H1 (cell line): Measurements from ENCODE around the gene BMF. TPM values are rescaled to one million over a fixed set of nuclear protein-coding genes. Genes with fewer than 3 reads are reported as not detected.

ENCODE experiments used
- CTCF ChIA-PET: fragments of 300-600 bp; sonication (Branson Sonifier 250); formaldehyde crosslinking; loops from one replicate; lab custom pipeline; 2021; ENCODE audit not compliant: partially characterized antibody; lab: Charles Lee
- POLR2A ChIA-PET: fragments of 300-600 bp; sonication (Branson Sonifier 250); formaldehyde crosslinking; loops from one replicate; lab custom pipeline; 2021; ENCODE audit warnings: inconsistent platforms; ENCODE audit not compliant: partially characterized antibody; lab: Charles Lee
- DNase-seq, 2 experiments: peaks; one replicate each; pipeline versions ENCODE4 v3.0.0 to v3.0.0-alpha.2; 2010 to 2022; ENCODE audit warnings: low spot score in 2 of 2, low read depth in 1 of 2, mixed read lengths in 1 of 2
- FAIRE-seq: peaks from 2 replicates; lab custom pipeline; 2011; peaks lifted over from hg19 to GRCh38; lab: Jason Lieb, UNC
- H2AFZ ChIP-seq: 2 replicates; pipeline ENCODE4 v1.8.1; 2012; ENCODE audit warnings: low read length, inconsistent platforms
- H2AK5ac ChIP-seq: 2 replicates; pipeline ENCODE4 v1.6.1; 2013; ENCODE audit warnings: low read depth, low read length
- H2BK120ac ChIP-seq: replicated peaks from 2 replicates; pipeline ENCODE3; 2013; ENCODE audit warnings: low read depth, low read length, inconsistent platforms
- H2BK12ac ChIP-seq: 2 replicates; pipeline ENCODE4 v1.6.1; 2013; ENCODE audit warnings: low read depth, low read length
- H2BK15ac ChIP-seq: 2 replicates; pipeline ENCODE4 v1.6.1; 2013; ENCODE audit warnings: low read length
- H2BK20ac ChIP-seq: 2 replicates; pipeline ENCODE4 v1.6.1; 2013; ENCODE audit warnings: low read length
- H2BK5ac ChIP-seq: 2 replicates; pipeline ENCODE4 v1.6.1; 2013; ENCODE audit warnings: low read depth, low read length
- H3K14ac ChIP-seq: 2 replicates; pipeline ENCODE4 v1.6.1; 2013; ENCODE audit warnings: inconsistent platforms; ENCODE audit not compliant: insufficient read length
- H3K18ac ChIP-seq: 2 replicates; pipeline ENCODE4 v1.6.1; 2013; ENCODE audit warnings: low read length; ENCODE audit errors: extremely low read depth
- H3K23ac ChIP-seq: 2 replicates; pipeline ENCODE4 v1.6.1; 2013; ENCODE audit warnings: inconsistent platforms; ENCODE audit not compliant: insufficient read length
- H3K23me2 ChIP-seq: 2 replicates; pipeline ENCODE4 v1.6.1; 2013; ENCODE audit warnings: low read depth, low read length
- H3K27ac ChIP-seq: 2 replicates; pipeline ENCODE4 v1.6.1; 2011; ENCODE audit warnings: low read depth, low read length, inconsistent platforms
- H3K27me3 ChIP-seq, 4 experiments: replicated peaks in 1 of 4; 1 replicate in 1 of 4; 2 replicates in 3 of 4; pipeline versions ENCODE4 v1.6.1 to v1.8.1; 2011 to 2013; ENCODE audit warnings: low read length in 3 of 4, mild to moderate bottlenecking in 3 of 4, inconsistent platforms in 2 of 4, mixed read lengths in 2 of 4, moderate library complexity in 1 of 4; ENCODE audit not compliant: control insufficient read depth in 3 of 4, insufficient read depth in 3 of 4; ENCODE audit errors: extremely low read depth in 1 of 4
- H3K36me3 ChIP-seq, 4 experiments: 2 replicates each; pipeline versions ENCODE4 v1.6.1 to v1.8.1; 2011 to 2013; ENCODE audit warnings: mild to moderate bottlenecking in 4 of 4, low read length in 3 of 4, moderate library complexity in 2 of 4, control low read depth in 1 of 4, inconsistent platforms in 1 of 4; ENCODE audit not compliant: insufficient read depth in 4 of 4, control insufficient read depth in 2 of 4
- H3K4ac ChIP-seq: replicated peaks from 2 replicates; pipeline ENCODE3; 2013; ENCODE audit warnings: low read length, low read depth, mixed read lengths, inconsistent platforms; ENCODE audit not compliant: insufficient read length
- H3K4me1 ChIP-seq, 4 experiments: replicated peaks in 1 of 4; 1 replicate in 1 of 4; 2 replicates in 3 of 4; pipeline versions ENCODE4 v1.6.1 to v1.8.1; 2011 to 2013; ENCODE audit warnings: low read length in 3 of 4, inconsistent platforms in 2 of 4, mixed read lengths in 1 of 4; ENCODE audit not compliant: insufficient read depth in 4 of 4, control insufficient read depth in 3 of 4
- H3K4me2 ChIP-seq, 2 experiments: 2 replicates each; pipeline versions ENCODE4 v1.6.1 to v1.8.1; 2011 to 2013; ENCODE audit warnings: low read depth in 2 of 2, low read length in 2 of 2, control low read depth in 1 of 2, inconsistent platforms in 1 of 2, mild to moderate bottlenecking in 1 of 2; ENCODE audit not compliant: insufficient read depth in 1 of 2
- H3K4me3 ChIP-seq, 4 experiments: fragments of 200-600, 300-600 bp in 1 of 4; sonication (generic), shearing (Covaris generic), sonication (Bioruptor Twin) in 1 of 4; 2 replicates each; pipeline versions ENCODE4 v1.5.1 to v1.8.1; 2011 to 2016; ENCODE audit warnings: low read length in 4 of 4, low read depth in 3 of 4, control low read depth in 2 of 4, inconsistent platforms in 2 of 4, mild to moderate bottlenecking in 2 of 4, mixed read lengths in 1 of 4, moderate library complexity in 1 of 4; ENCODE audit not compliant: insufficient read depth in 2 of 4; ENCODE audit errors: extremely low read depth in 1 of 4
- H3K56ac ChIP-seq: replicated peaks from 2 replicates; pipeline ENCODE3; 2013; ENCODE audit warnings: low read depth, mild to moderate bottlenecking, mixed read lengths, low read length, inconsistent platforms; ENCODE audit not compliant: insufficient read length
- H3K79me1 ChIP-seq: 2 replicates; pipeline ENCODE4 v1.6.1; 2013; ENCODE audit warnings: low read depth, low read length, control low read depth
- H3K79me2 ChIP-seq, 2 experiments: 2 replicates each; pipeline versions ENCODE4 v1.6.1 to v1.8.1; 2012 to 2013; ENCODE audit warnings: low read length in 2 of 2, mild to moderate bottlenecking in 2 of 2, inconsistent platforms in 1 of 2; ENCODE audit not compliant: insufficient read depth in 2 of 2, control insufficient read depth in 1 of 2
- H3K9ac ChIP-seq, 4 experiments: replicated peaks in 1 of 4; 1 replicate in 1 of 4; 2 replicates in 3 of 4; pipeline versions ENCODE4 v1.6.1 to v1.8.1; 2011 to 2013; ENCODE audit warnings: low read depth in 3 of 4, low read length in 3 of 4, control low read depth in 2 of 4, mild to moderate bottlenecking in 2 of 4, moderate library complexity in 2 of 4, inconsistent platforms in 1 of 4; ENCODE audit errors: extremely low read depth in 1 of 4
- H3K9me3 ChIP-seq, 2 experiments: 2 replicates each; pipeline versions ENCODE4 v1.6.1 to v1.8.1; 2012 to 2013; ENCODE audit warnings: mild to moderate bottlenecking in 2 of 2, moderate library complexity in 2 of 2, control low read depth in 1 of 2, inconsistent platforms in 1 of 2, low read depth in 1 of 2, low read length in 1 of 2, mixed read lengths in 1 of 2; ENCODE audit not compliant: insufficient read depth in 2 of 2
- H4K20me1 ChIP-seq, 2 experiments: replicated peaks in 1 of 2; 2 replicates each; pipeline versions ENCODE3 to v1.8.1; 2011 to 2013; ENCODE audit warnings: inconsistent platforms in 2 of 2, low read length in 2 of 2, mild to moderate bottlenecking in 1 of 2; ENCODE audit not compliant: insufficient read depth in 2 of 2, control insufficient read depth in 1 of 2
- H4K5ac ChIP-seq: 2 replicates; pipeline ENCODE4 v1.6.1; 2013; ENCODE audit warnings: low read length, low read depth, mixed read lengths, inconsistent platforms; ENCODE audit not compliant: insufficient read length
- H4K8ac ChIP-seq: 2 replicates; pipeline ENCODE4 v1.8.0; 2013; ENCODE audit warnings: mild to moderate bottlenecking, moderate library complexity, low read length, inconsistent platforms; ENCODE audit not compliant: insufficient read depth; ENCODE audit errors: extremely low read depth
- H4K91ac ChIP-seq: replicated peaks from 2 replicates; pipeline ENCODE3; 2013; ENCODE audit warnings: low read length, mixed read lengths, inconsistent platforms; ENCODE audit not compliant: insufficient read length
- BACH1 ChIP-seq: IDR thresholded peaks from 2 replicates; pipeline ENCODE4 v1.6.1; 2012; ENCODE audit warnings: low read length, improper control_type of control experiment
- JUN ChIP-seq: IDR thresholded peaks from 2 replicates; pipeline ENCODE4 v1.6.1; 2011; ENCODE audit warnings: low read depth, mild to moderate bottlenecking, improper control_type of control experiment, low read length
- JUND ChIP-seq: IDR thresholded peaks from 2 replicates; pipeline ENCODE4 v1.6.1; 2011; ENCODE audit warnings: mild to moderate bottlenecking, improper control_type of control experiment, low read length
- KDM1A ChIP-seq: fragments of 200-600, 300-600 bp; sonication (generic); IDR thresholded peaks from 2 replicates; pipeline ENCODE4 v1.7.1; 2016; ENCODE audit warnings: mild to moderate bottlenecking, low read length, borderline replicate concordance
- MAX ChIP-seq: IDR thresholded peaks from 2 replicates; pipeline ENCODE4 v1.6.1; 2012; ENCODE audit warnings: inconsistent platforms
- POLR2AphosphoS5 ChIP-seq: IDR thresholded peaks from 2 replicates; pipeline ENCODE4 v1.6.1; 2011; ENCODE audit warnings: low read depth, low read length
- RBBP5 ChIP-seq: IDR thresholded peaks from 2 replicates; pipeline ENCODE4 v1.7.1; 2012; ENCODE audit warnings: low read depth, mild to moderate bottlenecking, inconsistent platforms, low read length, moderate library complexity, borderline replicate concordance
- SAP30 ChIP-seq: fragments of 300-600 bp; sonication (generic); IDR thresholded peaks from 2 replicates; pipeline ENCODE4 v1.7.1; 2012; ENCODE audit warnings: low read length, moderate library complexity, mild to moderate bottlenecking, inconsistent platforms; ENCODE audit not compliant: insufficient read depth, insufficient replicate concordance
- SIN3A ChIP-seq, 2 experiments: IDR thresholded peaks in 1 of 2; conservative IDR thresholded peaks in 1 of 2; 2 replicates each; pipeline ENCODE4 v1.6.1; 2011 to 2012; ENCODE audit warnings: low read length in 2 of 2, improper control_type of control experiment in 1 of 2, low read depth in 1 of 2, mild to moderate bottlenecking in 1 of 2
- TBP ChIP-seq: IDR thresholded peaks from 2 replicates; pipeline ENCODE4 v1.6.1; 2011; ENCODE audit warnings: low read depth, low read length, improper control_type of control experiment
- YY1 ChIP-seq: IDR thresholded peaks from 2 replicates; pipeline ENCODE4 v1.6.1; 2011; ENCODE audit warnings: low read depth, mild to moderate bottlenecking, low read length
- WGBS, 2 experiments: shearing (Covaris generic) in 1 of 2; methylation state at CpG; one replicate each; pipeline versions ENCODE4 v1.1.6 to v1.1.7; 2013 to 2015; ENCODE audit warnings: low lambda C conversion rate in 2 of 2, mixed read lengths in 2 of 2, inconsistent platforms in 1 of 2, low coverage in 1 of 2, missing lambda C conversion rate in 1 of 2; ENCODE audit not compliant: insufficient replicate concordance in 2 of 2, insufficient coverage in 1 of 2, insufficient read length in 1 of 2; ENCODE audit errors: extremely low coverage in 1 of 2, missing lambda C conversion rate in 1 of 2; 5-methylcytosine and 5-hydroxymethylcytosine counted together
- polyA plus RNA-seq, 7 experiments: library from polyadenylated mRNA; depleted of rRNA in 3 of 7; stranded (reverse) in 5 of 7; unstranded in 2 of 7; fragments of >200 nt in 5 of 7; fragments of 200-250 nt in 2 of 7; gene quantifications; 1 replicate in 5 of 7; 2 replicates in 1 of 7; 4 replicates in 1 of 7; pipeline versions ENCODE4 v1.2.1 to v1.2.3, GENCODE V29; 2011 to 2013; ENCODE audit warnings: missing spikeins in 2 of 7, mixed read lengths in 2 of 7
- total RNA-seq: library from RNA; stranded (reverse); fragmentation: NEBNext Ultra II Directional; extraction: Animal tissue kit (Norgen Biotek cat#: 25700); gene quantifications from 2 replicates; pipeline ENCODE4 v1.2.1, GENCODE V29; 2021

The BMF gene
- total and polyA plus RNA-seq, 2 of the 8 experiments (the other 6 are each of a cell fraction or from before 2014, with no cell fraction given): 21.2 to 24.2 TPM

GRCh38 chr15:40155270-40155910 lies 46.7 kb upstream of the BMF start:
- H3K4me2 ChIP-seq: peak overlapping the region; percentile 51 to 77
- H3K79me2 ChIP-seq: no peaks in the 10 kb centered on the region
- H3K4ac ChIP-seq: peak overlapping the region; percentile 30
- no peaks in the 10 kb centered on the region for H3K23me2 ChIP-seq
- CTCF ChIA-PET: interaction anchor here (0.6 to 16.9 kb wide), 9 partner anchors 32 to 272 kb away, joined by 3 to 249 read pairs (median 6); partner anchors contain the start of gene BMF
- H2AFZ ChIP-seq: no peak overlapping the region
- H3K27me3 ChIP-seq: no peaks in the 10 kb centered on the region
- no peak overlapping the region for H2BK15ac ChIP-seq
- H4K8ac ChIP-seq: no peak overlapping the region
- H3K9me3 ChIP-seq: no peaks in the 10 kb centered on the region
- peak overlapping the region; percentile 78; the same call in 1 of the 2 replicates for H2BK5ac ChIP-seq
- H3K18ac ChIP-seq: peak overlapping the region; percentile 51; the same call in 1 of the 2 replicates
- peak; percentile 73 to 79 for DNase-seq
- no peak overlapping the region for H3K56ac ChIP-seq
- 21% methylated on average over 3 of the region's 5 CpGs; no CpG with 5 or more reads in 1 of the 2 experiments for WGBS, 2 experiments
- no peaks in the 10 kb centered on the region for H4K20me1 ChIP-seq
- H3K23ac ChIP-seq: no peak overlapping the region
- H3K9ac ChIP-seq: peak overlapping the region in 1 of 4 experiments; percentile 27; a peak in 1 of 7 replicates
- peak overlapping the region; percentile 56 for H4K5ac ChIP-seq
- H3K4me3 ChIP-seq: peak overlapping the region in 3 of 4 experiments; percentile 16 to 40 (median 30); a peak in 4 of 8 replicates
- no peaks in the 10 kb centered on the region for H3K36me3 ChIP-seq
- H2BK20ac ChIP-seq: peak overlapping the region; percentile 92; the same call in 1 of the 2 replicates
- POLR2A ChIA-PET: interaction anchor here (1.2 to 11.5 kb wide), 12 partner anchors 10 to 108 kb away, joined by 3 to 143 read pairs (median 4); partner anchors contain the start of gene BMF
- H2BK120ac ChIP-seq: no peak overlapping the region
- H3K27ac ChIP-seq: peak overlapping the region; percentile 28; the same call in 1 of the 2 replicates
- no peak overlapping the region for H3K14ac ChIP-seq
- H3K4me1 ChIP-seq: peaks cover 9 to 20% (median 19%) of the 10 kb centered on the region in 4 experiments
- no peaks in the 10 kb centered on the region for H3K79me1 ChIP-seq
- H2AK5ac ChIP-seq: no peak overlapping the region
- FAIRE-seq: no peak
- peak overlapping the region; percentile 82; the same call in 1 of the 2 replicates for H2BK12ac ChIP-seq
- peak overlapping the region; percentile 12 for H4K91ac ChIP-seq
- peak; percentile 69; the same call in 1 of the 2 replicates for TF ChIP-seq BACH1
- peak; percentile 95; the same call in 1 of the 2 replicates for TF ChIP-seq RBBP5
- peak in 1 of 2 experiments; percentile 92; a peak in 2 of 4 replicates for TF ChIP-seq SIN3A (conservative IDR thresholded peaks at IDR 0.05 in 1 of 2, IDR thresholded peaks at IDR 0.05 in 1 of 2; ENCODE audit: low read depth in 1 of 2, low read length in 2 of 2)
- TF ChIP-seq POLR2AphosphoS5: no peak
- peak; percentile 40; the same call in 1 of the 2 replicates for TF ChIP-seq YY1
- TF ChIP-seq KDM1A: no peak; the same call in 1 of the 2 replicates
- TF ChIP-seq JUND: no peak
- 0 out of 2 replicates have a peak, but pooled peaks have one; percentile 24 for TF ChIP-seq TBP
- no peak for TF ChIP-seq MAX
- peak; percentile 54 for TF ChIP-seq SAP30
- TF ChIP-seq JUN: no peak
